ENCODE results near the gene EPHB6.

Gene EPHB6

GRCh38 chr7:142919656-142920055 lies 64.8 kb downstream of the EPHB6 start:
- no peak for TF ChIP-seq CTCF (conservative IDR thresholded peaks at IDR 0.05; ENCODE audit: low read length)
- DNase-seq (ENCODE audit: low read depth): no peak
- H3K4me3 ChIP-seq (ENCODE audit: low read length): no peak overlapping the region
